HK-2 (cell line): Measurements from ENCODE around the gene SAXO1.
"Not testable (repeated sequence)": the region's sequence is repeated elsewhere in the genome, so short reads cannot be mapped to it uniquely, and the experiment has no call there.

ENCODE experiments used
- DNase-seq: peaks from one replicate; pipeline ENCODE4 v3.0.0-alpha.2; 2018; ENCODE audit not compliant: unreplicated experiment

Gene SAXO1

DNA sequence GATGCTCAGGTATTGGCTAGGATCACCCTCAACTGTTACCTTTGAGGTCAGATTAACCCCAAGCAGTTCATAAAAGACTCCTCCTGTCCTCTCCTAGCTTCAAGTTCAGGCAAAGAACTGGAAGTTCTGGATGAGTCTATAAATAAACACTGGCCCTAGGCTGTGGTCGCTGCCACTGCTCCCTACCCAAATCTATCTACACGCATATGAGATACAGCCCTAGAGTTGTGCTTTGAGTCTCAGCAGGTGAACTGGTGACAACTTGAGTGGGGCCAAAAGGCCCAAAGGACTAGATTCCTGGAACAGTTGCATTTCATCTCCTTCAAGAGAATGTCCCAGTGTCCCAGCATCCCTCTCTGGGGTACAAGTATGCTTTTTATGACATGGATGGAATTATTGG lies 62.6 kb downstream of the SAXO1 start:
- no peak for DNase-seq

DNA sequence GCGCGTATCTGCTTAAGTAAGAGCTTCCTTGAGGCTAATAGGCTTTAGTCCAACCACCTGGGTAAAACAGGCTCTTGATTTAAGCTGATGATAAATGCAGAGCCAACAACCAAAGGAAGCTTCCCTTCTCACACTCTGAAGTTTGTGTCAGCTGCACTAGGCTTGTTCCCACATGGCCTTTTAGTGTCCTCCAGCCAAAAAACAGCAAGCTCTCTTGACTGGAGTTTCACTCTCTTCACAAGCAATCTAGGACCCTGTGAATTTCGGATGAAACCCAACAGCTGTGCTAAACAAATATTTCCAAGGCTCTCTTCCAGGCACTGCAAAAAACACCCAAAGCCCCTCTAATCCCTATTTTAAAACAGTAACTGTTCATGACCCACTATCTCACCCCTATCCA lies 63.9 kb downstream of the SAXO1 start:
- DNase-seq, result no peak

- DNase-seq, result no peak
Measured at GRCh38 chr9:18955626-18956025, 77.4 kb downstream of the SAXO1 start.

- no peak for DNase-seq
Measured at GRCh38 chr9:18951936-18952335, 81.1 kb downstream of the SAXO1 start.

- DNase-seq, result no peak
Measured at GRCh38 chr9:18947892-18948339, 85.1 kb downstream of the SAXO1 start.

DNA sequence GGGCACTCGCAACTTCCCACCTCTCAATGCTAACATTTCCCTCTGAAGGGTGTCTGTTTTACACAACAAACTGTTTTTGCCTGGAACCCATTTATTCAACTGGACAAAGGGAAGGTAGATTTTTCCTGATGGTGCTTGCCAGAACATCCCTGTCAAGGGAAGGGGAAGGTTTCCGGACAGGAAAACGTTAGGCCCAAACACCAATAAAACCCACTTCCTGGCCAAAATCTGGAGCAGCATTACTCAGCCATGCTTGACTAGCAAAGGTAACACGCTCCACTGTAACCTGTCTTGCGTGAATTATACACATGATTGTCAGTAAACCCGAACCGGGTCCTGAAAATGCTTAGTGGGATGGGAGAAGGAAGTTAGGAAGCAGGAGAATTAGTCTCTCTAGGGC lies 90.2 kb downstream of the SAXO1 start:
- no peak for DNase-seq

GRCh38 chr9:18941060-18941740 lies 91.8 kb downstream of the SAXO1 start:
- no peak for DNase-seq

DNA sequence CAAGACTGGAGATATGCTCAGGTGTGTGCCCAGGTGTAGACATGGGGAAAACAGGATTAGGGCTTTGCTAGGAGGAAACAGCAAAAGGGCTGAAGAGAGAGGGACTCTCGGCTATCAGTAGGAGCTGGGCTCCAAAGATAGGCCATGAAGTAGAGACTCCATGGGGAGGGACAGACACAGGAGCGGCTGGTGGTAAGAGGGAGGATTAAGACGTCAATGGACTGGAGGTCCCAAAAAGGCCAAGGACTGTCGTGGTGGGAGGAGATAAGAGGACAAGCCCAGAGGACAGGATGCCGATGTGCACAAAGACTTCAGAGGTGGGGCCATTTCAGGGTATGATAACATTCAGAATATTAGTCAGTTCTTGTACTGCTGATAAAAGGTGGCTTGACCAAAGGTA lies 93.1 kb downstream of the SAXO1 start:
- no peak for DNase-seq

DNA sequence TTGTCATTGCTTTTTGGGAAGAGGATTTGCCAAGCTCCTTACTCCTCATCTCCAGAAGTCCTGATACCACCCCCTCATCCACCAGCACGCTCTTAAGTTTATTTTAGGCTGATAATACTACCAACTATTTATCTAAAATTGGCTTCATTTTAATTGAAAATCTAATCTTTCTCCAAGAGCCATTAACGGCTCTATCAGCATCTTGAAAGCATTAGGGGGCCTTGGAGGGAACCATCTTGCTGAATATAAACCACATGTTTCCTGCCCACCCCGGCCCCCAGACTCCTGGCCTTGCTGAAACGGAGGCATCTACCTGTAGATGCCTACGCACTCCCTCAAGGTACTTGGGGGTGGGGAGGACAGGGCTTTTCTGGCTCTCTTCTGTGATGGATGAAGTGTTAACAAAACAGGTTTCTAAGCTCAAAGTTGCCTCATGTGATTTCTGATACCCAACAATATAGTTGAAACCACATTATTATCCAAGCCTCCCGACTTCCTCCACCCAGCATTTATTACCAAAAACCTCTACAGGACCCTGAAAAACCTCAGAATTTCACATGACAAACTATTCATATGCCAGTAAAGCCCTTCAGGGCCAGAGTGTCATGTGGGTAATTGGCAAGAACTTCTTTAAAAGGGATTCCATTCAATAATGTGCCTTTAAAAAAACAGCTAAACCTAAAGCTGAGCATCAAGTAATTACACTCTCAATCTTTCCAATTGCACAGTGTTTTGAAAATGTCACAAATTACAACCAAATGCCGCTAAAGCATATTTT lies 96.7 kb downstream of the SAXO1 start:
- DNase-seq, result no peak

GRCh38 chr9:18935541-18935940 lies 97.5 kb downstream of the SAXO1 start:
- no peak for DNase-seq

DNA sequence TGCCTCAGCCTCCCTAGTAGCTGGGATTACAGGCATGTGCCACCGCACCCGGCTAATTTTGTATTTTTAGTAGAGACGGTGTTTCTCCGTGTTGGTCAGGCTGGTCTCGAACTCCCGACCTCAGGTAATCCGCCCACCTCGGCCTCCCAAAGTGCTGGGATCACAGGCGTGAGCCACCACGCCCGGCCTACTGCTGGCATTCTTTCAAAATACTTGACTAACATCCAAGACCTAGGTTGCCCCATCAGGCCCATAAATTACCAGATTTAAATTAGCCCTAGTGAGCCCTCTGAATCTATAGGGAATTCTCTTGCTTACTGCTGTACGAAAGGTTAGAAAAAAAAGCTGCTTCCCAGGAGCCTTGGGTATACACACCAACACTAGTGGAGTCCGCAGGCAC lies 102.4 kb downstream of the SAXO1 start:
- DNase-seq, result not testable (repeated sequence)

DNA sequence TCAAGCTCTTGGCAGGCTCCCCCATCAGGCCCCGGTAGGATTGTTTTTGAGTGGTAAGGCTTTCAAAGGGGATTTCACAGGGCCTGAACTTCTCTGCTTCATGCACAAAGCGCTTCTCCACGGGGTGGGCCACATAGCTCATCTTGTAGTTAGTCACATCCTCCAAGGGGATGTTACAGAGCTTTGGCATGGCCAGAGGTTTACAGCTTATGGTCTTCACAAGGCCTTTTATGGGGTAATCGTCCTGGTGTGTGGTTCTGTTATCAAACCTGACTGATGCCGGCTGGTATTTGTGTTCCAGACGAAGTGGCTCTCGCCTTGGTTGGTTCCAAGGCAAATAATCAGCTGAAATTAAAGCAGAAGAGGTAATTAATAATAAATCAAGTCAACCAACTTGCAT lies 104.3 kb downstream of the SAXO1 start:
- DNase-seq, result no peak

GRCh38 chr9:18926513-18926912 lies 106.5 kb downstream of the SAXO1 start:
- DNase-seq, result no peak

DNA sequence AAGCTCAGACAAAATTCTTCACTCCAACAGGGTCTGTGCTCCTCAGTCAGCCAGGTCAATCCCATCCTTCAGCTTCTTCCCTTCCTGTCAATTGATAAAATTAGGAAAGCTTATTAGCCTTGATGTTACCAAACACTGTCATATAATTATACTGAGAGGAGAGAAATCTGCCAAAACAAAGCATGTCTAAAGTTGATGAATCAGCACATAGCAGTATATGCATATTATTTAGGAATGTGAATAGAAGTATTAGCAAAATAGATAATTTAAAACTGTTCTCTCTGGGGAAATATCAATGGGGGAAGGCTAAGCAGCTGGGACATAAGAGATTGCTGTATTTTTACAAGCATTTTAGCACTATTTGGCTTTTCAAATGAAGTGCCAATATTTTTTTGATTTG lies 107.1 kb downstream of the SAXO1 start:
- DNase-seq, result no peak

DNA sequence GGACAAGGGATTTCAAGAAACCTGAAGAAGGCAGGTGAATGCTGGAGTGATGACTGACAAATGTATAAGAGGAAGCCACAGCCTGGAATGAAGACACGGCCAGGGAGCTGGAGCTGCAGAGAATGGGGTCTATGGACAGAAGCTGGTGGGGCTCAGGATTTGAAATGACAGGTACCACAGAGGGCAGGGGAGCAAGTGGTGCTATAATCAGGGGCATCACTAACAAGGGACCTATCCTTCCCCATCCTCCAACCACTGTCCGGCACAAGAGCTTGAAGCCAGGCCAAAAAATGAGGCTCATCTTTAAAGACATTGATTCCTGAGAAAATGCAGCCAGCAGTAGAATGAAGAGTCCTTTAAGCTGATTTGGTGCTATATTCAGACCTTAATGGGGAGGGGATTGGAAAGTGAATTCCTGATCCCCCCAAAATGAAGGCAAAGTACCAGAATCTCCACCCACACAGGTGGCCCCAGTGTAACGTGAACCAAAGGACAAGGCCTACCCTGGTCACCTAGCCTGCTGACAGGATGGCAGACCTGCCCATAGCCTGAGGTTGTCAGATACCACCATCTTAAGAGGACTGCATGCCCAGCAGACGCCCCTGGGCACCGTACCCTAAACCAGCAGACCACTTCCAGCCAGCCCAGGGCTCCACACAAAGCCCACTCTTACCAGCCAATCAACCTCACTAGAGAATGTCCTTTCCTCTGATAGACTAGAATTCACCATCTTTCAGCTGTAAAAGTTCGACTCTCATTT lies 109.2 kb downstream of the SAXO1 start:
- no peak for DNase-seq

DNA sequence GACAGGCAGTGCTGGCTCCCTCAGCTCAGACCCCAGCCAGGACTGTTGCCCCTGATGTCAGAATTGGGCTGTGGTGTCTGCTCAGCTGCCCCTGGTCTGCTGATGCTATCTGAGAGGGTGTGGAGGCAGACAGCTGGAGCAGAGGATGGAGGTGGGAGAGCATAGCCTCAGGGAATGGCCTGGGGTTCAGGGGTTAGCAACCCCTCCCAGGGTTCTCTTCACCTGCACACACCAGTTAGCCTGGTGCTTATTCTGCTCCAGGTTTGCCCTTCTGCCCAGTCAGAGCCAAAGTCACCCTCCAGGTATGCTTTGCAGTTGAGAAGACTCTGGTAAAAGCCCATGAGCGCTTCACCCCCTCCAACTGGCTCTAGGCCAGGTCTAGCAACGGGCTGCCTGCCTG lies 109.8 kb downstream of the SAXO1 start:
- DNase-seq, result no peak

DNA sequence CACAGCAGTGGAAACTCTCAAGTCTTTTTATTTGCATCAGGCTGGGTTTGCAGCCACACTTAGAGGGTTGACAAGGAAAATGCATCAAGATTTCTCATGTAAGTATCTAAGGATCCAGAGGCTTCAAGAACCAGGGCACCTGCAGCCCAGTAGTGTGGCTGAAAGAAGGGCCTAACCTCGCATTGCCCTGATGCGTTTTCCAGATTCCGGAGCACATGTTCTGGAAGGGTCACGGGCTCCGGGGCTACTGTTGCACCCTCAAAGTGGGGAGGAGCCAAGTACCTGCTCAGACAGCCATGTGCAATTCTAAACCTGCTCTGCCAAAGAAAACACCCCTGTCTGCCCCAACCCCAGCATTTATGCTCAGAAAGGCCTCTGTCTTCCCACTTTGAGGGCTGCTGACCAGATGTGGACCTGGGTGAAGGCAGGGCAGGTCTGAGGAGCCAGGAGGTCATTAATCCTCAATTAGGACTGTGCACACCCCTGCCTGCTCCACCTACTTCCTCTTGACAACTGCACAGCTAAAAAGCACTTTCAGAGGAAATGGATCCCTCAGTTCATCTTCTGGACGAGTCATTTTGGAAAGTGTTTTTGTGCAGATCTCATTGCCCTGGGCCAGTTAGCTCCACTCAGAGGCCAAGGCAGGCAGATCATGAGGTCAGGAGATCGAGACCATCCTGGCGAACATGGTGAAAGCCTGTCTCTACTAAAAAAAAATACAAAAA lies 110.7 kb downstream of the SAXO1 start:
- DNase-seq, result no peak

- DNase-seq, result no peak
Measured at GRCh38 chr9:18921366-18922075, 111.5 kb downstream of the SAXO1 start.

DNA sequence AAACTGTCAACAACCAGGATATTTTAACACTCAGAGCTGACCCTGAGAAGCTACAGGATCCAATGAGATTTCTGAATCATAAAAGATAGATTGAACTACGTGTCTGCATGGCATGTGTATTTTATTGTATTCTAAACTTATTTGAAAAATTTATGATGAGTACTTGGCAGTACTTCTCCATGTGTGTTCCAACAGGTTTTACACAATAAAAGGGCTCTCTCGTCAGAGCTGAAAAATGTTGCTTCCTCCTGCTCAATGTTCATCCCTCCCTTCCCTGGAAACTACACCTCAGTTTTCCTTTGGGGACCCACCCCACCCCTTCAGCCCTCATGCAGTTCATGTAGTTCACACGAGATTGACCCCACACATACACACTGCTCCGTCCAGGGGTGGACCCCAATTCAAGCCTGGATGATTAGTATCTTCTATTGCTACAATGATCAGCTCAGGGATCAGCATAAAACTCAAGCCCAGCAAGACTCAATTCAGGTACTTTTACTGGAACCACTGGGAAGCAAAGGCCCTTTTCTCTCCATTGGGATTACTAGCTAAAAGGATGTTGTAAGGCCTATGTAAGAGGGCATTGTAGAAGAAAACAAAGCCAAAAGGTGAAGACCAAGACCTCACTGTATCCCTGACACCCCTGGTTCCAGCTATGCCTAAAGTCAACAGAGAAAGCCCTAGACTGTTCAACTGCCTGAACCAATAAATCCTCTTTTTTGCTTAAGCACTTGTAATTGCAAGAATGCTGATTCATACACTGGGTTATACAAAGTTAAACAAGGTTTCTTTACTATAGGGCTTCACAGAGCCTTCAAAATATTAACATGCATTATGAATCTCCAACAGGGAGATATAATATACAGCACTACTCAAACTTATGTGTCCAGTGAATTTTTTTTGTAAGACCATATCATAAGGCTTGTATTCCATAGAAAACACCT lies 112.6 kb downstream of the SAXO1 start:
- DNase-seq, result no peak

- DNase-seq, result no peak
Measured at GRCh38 chr9:18911714-18912342, 121.2 kb downstream of the SAXO1 start.
